CD8-positive, alpha-beta memory T cell (primary cell): ENCODE results near the gene GRK2. TPM values are rescaled to one million over a fixed set of nuclear protein-coding genes. Genes with fewer than 3 reads are reported as not detected.

ENCODE experiments used
- CTCF ChIA-PET: fragments of 350-600 bp; sonication (Branson Sonifier 250); formaldehyde crosslinking; loops from one replicate; lab custom pipeline; 2021; ENCODE audit warnings: antibody characterized with exemption; lab: Charles Lee
- POLR2A ChIA-PET: fragments of 350-600 bp; sonication (Branson Sonifier 250); formaldehyde crosslinking; loops from one replicate; lab custom pipeline; 2021; ENCODE audit warnings: antibody characterized with exemption; lab: Charles Lee
- DNase-seq, 5 donors: peaks; one replicate each; pipeline versions ENCODE4 v3.0.0 to v3.0.0-alpha.2; 2020 to 2022; ENCODE audit warnings: mixed read lengths in 1 of 5
- H3K27ac ChIP-seq: one replicate; pipeline ENCODE4 v1.7.0; 2013; ENCODE audit warnings: low read depth, mild to moderate bottlenecking, low read length, moderate library complexity
- H3K27me3 ChIP-seq: 2 replicates; pipeline ENCODE4 v1.7.0; 2013; ENCODE audit warnings: low read length, mild to moderate bottlenecking; ENCODE audit not compliant: insufficient read depth, poor library complexity, severe bottlenecking
- H3K36me3 ChIP-seq: 2 replicates; pipeline ENCODE4 v1.7.0; 2013; ENCODE audit warnings: mild to moderate bottlenecking, low read length, moderate library complexity; ENCODE audit not compliant: insufficient read depth
- H3K4me1 ChIP-seq: 2 replicates; pipeline ENCODE4 v1.7.0; 2013; ENCODE audit warnings: mild to moderate bottlenecking, low read length, moderate library complexity; ENCODE audit not compliant: insufficient read depth
- H3K4me3 ChIP-seq: 2 replicates; pipeline ENCODE4 v1.7.0; 2013; ENCODE audit warnings: mild to moderate bottlenecking, low read length
- H3K9me3 ChIP-seq: 2 replicates; pipeline ENCODE4 v1.7.0; 2013; ENCODE audit warnings: mild to moderate bottlenecking, low read length
- H3K27ac Mint-ChIP-seq, 8 donors: one replicate each; pipeline ENCODE4 v1.8.0; 2020 to 2021; ENCODE audit warnings: mixed read lengths in 8 of 8, mild to moderate bottlenecking in 6 of 8, inconsistent platforms in 3 of 8, moderate library complexity in 3 of 8
- H3K27me3 Mint-ChIP-seq, 2 donors: one replicate each; pipeline ENCODE4 v1.8.0; 2020 to 2021; ENCODE audit warnings: mixed read lengths in 2 of 2, mild to moderate bottlenecking in 1 of 2, moderate library complexity in 1 of 2
- H3K36me3 Mint-ChIP-seq, 3 donors: one replicate each; pipeline ENCODE4 v1.8.0; 2020 to 2021; ENCODE audit warnings: mixed read lengths in 3 of 3, inconsistent platforms in 1 of 3, mild to moderate bottlenecking in 1 of 3
- H3K4me1 Mint-ChIP-seq, 3 donors: one replicate each; pipeline ENCODE4 v1.8.0; 2020 to 2021; ENCODE audit warnings: mixed read lengths in 3 of 3, inconsistent platforms in 1 of 3, mild to moderate bottlenecking in 1 of 3
- H3K4me3 Mint-ChIP-seq, 7 donors: one replicate each; pipeline ENCODE4 v1.8.0; 2020 to 2021; ENCODE audit warnings: mixed read lengths in 7 of 7, mild to moderate bottlenecking in 6 of 7, moderate library complexity in 4 of 7, inconsistent platforms in 2 of 7
- H3K9me3 Mint-ChIP-seq, 5 donors: one replicate each; pipeline ENCODE4 v1.8.0; 2020 to 2022; ENCODE audit warnings: mixed read lengths in 5 of 5, mild to moderate bottlenecking in 3 of 5, moderate library complexity in 2 of 5, inconsistent platforms in 1 of 5
- polyA plus RNA-seq: library from polyadenylated mRNA; unstranded; fragments of 300-500 nt; fragmentation: Illumina TruSeq; gene quantifications from one replicate; pipeline ENCODE4 v1.2.3, GENCODE V29; 2021
- total RNA-seq, 2 experiments: library from RNA; stranded (reverse); gene quantifications; one replicate each; pipeline ENCODE4 v1.2.3, GENCODE V29; 2021

The GRK2 gene
- total and polyA plus RNA-seq, 3 experiments from 2014 or later = 69.9 to 246 (median 237) TPM

DNA sequence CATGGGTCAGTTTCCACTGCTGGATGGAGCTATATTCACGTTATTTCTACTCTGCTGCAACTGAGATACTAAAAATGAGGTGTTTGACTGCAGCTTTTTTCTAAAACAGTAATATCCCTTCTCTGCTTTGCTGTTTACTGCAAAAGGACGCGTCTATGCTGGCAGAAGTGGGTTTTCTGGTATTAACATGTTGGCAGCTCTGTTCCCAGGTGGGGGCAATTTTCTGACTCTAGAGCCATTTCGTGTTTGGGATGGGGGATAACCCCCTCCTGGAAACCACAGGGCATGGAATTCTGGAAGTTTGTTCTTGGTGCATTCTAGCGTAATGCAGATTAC, 4.9 kb downstream of the GRK2 start:
- Mint-ChIP-seq H3K9me3 (peaks cover 0 to 2% (median 0%) of the 10 kb centered on the region in 5 donors), H3K36me3 (peaks cover 0 to 74% (median 6%) of the 10 kb centered on the region in 3 donors), H3K27me3 (peaks cover 0 to 2% of the 10 kb centered on the region in 2 donors), H3K4me3 (peak overlapping the region; percentile 90 to 98 (median 97)), H3K4me1 (peaks cover 71 to 89% (median 85%) of the 10 kb centered on the region in 3 donors), H3K27ac (peak overlapping the region; percentile 88 to 99 (median 99))
- H3K36me3 ChIP-seq = peaks cover 32% of the 10 kb centered on the region
- no peaks in the 10 kb centered on the region for H3K27me3 ChIP-seq
- H3K27ac ChIP-seq = peak overlapping the region; percentile 28
- no peak for DNase-seq
- POLR2A ChIA-PET = interaction anchor here (0.6 to 12.9 kb wide), 9 partner anchors 9 to 682 kb away, joined by 3 to 283 read pairs (median 6); partner anchors contain the start of genes ANKRD13D, POLD4, PTPRCAP and SSH3
- H3K4me3 ChIP-seq = peak overlapping the region; percentile 99
- peaks cover 87% of the 10 kb centered on the region for H3K4me1 ChIP-seq
- no peaks in the 10 kb centered on the region for H3K9me3 ChIP-seq
- CTCF ChIA-PET = interaction anchor here (0.9 to 8.1 kb wide), 6 partner anchors 9 to 74 kb away, joined by 3 to 114 read pairs (median 8); partner anchors contain the start of gene ANKRD13D

DNA sequence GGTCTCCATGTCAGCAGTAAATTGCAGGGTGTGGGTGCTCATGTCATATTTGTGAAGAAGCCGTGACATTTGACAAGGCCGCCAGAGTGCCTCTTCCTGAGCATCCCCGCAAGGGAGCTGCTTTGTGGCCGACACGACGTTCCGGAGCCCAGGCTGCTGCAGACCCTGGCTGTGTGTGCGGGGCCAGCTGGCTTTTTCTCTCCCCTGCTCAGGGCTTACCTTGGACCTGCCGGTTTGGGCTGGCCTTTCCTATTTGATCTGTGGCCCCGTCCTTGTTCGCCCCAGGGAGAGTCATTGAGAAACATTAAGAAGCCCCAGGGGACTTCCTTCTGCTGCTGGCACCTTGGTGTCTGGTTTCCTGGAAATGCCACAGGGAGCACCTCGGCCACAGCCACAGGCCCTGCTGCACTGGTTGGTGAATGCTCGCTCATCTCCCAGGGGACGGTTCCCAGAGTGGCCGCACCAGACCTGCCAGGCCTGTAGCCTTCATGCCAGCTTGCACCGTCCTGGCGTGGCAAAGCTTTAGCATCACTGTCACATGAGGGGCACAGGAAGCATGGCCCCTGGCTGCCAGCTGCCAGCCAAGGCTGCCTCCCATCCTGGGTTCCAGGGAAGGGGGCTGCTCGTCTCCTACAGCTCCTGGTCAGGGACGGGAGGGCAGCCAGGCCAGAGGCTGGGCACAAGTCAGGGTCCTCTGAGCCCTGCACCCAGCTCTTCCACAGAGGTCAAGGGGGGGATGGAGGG, 5.4 kb downstream of the GRK2 start:
- Mint-ChIP-seq H3K36me3 (peaks cover 0 to 76% (median 6%) of the 10 kb centered on the region in 3 donors), H3K4me1 (peaks cover 77 to 94% (median 91%) of the 10 kb centered on the region in 3 donors), H3K4me3 (peak overlapping the region; percentile 90 to 98 (median 97)), H3K27me3 (peaks cover 0 to 2% of the 10 kb centered on the region in 2 donors), H3K27ac (peak overlapping the region; percentile 88 to 99 (median 99)), H3K9me3 (peaks cover 0 to 3% (median 0%) of the 10 kb centered on the region in 5 donors)
- Histone ChIP-seq H3K36me3 (peaks cover 33% of the 10 kb centered on the region), H3K9me3 (no peaks in the 10 kb centered on the region), H3K27ac (peak overlapping the region; percentile 28), H3K4me3 (peak overlapping the region; percentile 99), H3K4me1 (peaks cover 92% of the 10 kb centered on the region), H3K27me3 (no peaks in the 10 kb centered on the region)
- DNase-seq = peak; percentile 52 to 72 (median 68)
- ChIA-PET CTCF (interaction anchor here (0.9 to 8.1 kb wide), 9 partner anchors 10 to 113 kb away, joined by 3 to 114 read pairs (median 6); partner anchors contain the start of genes ANKRD13D and SSH3), POLR2A (interaction anchor here (0.6 to 12.9 kb wide), 12 partner anchors 8 to 165 kb away, joined by 3 to 283 read pairs (median 5); partner anchors contain the start of genes ANKRD13D, POLD4, PTPRCAP and SSH3)

DNA sequence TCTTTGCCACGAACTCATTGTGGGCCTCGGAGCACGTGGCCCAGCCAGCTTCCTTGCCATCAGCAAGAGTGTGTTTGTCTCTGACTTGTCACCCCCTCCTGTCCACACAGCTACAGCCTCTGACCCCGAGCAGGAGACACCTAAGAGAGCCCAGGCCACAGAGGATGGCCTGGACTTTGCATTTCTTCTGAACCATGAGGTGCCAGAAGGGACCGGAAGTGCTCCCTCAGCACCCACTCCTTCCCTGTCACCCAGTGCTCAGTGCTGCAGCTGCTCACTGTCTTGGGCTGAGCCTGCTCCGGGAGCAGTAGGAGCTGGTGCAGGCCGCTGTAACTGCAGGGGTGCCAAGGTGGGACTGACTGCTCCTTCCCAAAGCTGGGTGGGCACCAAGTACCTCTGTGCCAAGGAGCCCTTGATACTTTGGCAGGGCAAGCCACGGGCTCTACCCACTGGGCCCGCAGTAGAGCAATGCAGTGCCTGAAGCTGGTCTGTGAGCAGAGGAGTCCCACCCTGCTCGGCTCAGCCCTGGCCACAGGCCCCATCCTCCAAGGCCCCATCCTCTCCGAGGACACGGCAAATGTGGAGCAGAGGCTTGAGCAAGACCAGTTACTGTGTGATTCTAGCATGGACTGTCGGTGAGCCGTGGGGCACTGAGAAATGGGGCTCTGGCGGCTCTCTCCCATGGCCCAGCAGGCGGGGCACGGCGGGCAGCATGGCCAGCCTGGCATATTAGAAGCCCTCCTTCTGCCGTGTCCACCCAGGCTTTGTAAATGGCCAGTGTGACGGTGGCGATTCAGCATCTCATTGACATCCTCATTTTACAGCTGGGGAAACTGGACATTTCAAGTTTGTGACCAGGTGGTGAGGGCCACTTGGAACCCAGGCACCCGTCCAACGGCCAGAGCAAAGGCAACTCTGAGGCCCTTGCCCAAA, 6.3 kb downstream of the GRK2 start:
- Mint-ChIP-seq H3K27ac (peak overlapping the region; percentile 88 to 99 (median 99)), H3K4me1 (peaks cover 85 to 97% (median 95%) of the 10 kb centered on the region in 3 donors), H3K4me3 (peak overlapping the region; percentile 90 to 98 (median 97)), H3K27me3 (peaks cover 0 to 2% of the 10 kb centered on the region in 2 donors), H3K36me3 (peaks cover 0 to 73% (median 6%) of the 10 kb centered on the region in 3 donors), H3K9me3 (peaks cover 0 to 3% (median 0%) of the 10 kb centered on the region in 5 donors)
- Histone ChIP-seq H3K27me3 (no peaks in the 10 kb centered on the region), H3K27ac (peak overlapping the region; percentile 28), H3K9me3 (no peaks in the 10 kb centered on the region), H3K36me3 (peaks cover 32% of the 10 kb centered on the region), H3K4me3 (peak overlapping the region; percentile 99), H3K4me1 (peaks cover 100% of the 10 kb centered on the region)
- POLR2A ChIA-PET = interaction anchor here (0.5 to 12.9 kb wide), 12 partner anchors 7 to 165 kb away, joined by 3 to 283 read pairs (median 6); partner anchors contain the start of genes ANKRD13D, POLD4, PTPRCAP and SSH3
- CTCF ChIA-PET = interaction anchor here (1.1 to 8.1 kb wide), 8 partner anchors 10 to 112 kb away, joined by 3 to 114 read pairs (median 6); partner anchors contain the start of genes ANKRD13D and SSH3
- DNase-seq = peak in 2 of 5 donors; percentile 43 to 57

GRCh38 chr11:67273260-67273990, 7.2 kb downstream of the GRK2 start:
- Histone ChIP-seq H3K4me1 (peaks cover 100% of the 10 kb centered on the region), H3K36me3 (peaks cover 32% of the 10 kb centered on the region), H3K9me3 (no peaks in the 10 kb centered on the region), H3K4me3 (peak overlapping the region; percentile 99), H3K27ac (peak overlapping the region; percentile 3), H3K27me3 (no peaks in the 10 kb centered on the region)
- peaks cover 82 to 97% (median 92%) of the 10 kb centered on the region in 3 donors for H3K4me1 Mint-ChIP-seq
- peaks cover 0 to 2% of the 10 kb centered on the region in 2 donors for H3K27me3 Mint-ChIP-seq
- peak overlapping the region; percentile 85 to 98 (median 97) for H3K4me3 Mint-ChIP-seq
- peak overlapping the region; percentile 50 to 99 (median 98) for H3K27ac Mint-ChIP-seq
- DNase-seq = peak in 2 of 5 donors; percentile 6 to 36
- ChIA-PET CTCF (interaction anchor here (1.6 to 8.1 kb wide), 4 partner anchors 9 to 44 kb away, joined by 6 to 114 read pairs (median 52); partner anchors contain the start of genes ANKRD13D and SSH3), POLR2A (interaction anchor here (0.5 to 12.9 kb wide), 3 partner anchors 10 to 26 kb away, joined by 5 to 283 read pairs (median 7); partner anchors contain the start of gene ANKRD13D)
- peaks cover 0 to 3% (median 0%) of the 10 kb centered on the region in 5 donors for H3K9me3 Mint-ChIP-seq
- H3K36me3 Mint-ChIP-seq = peaks cover 0 to 71% (median 4%) of the 10 kb centered on the region in 3 donors

GRCh38 chr11:67274768-67275605, 8.7 kb downstream of the GRK2 start:
- CTCF ChIA-PET = interaction anchor here (1.5 to 2.2 kb wide), 2 partner anchors 12 to 42 kb away, joined by 4 to 5 read pairs; no protein-coding TSS in a partner anchor
- DNase-seq = peak in 1 of 5 donors; percentile 45
- peaks cover 0 to 72% (median 5%) of the 10 kb centered on the region in 3 donors for H3K36me3 Mint-ChIP-seq

More at GRCh38 chr11:67274768-67275605, 8.7 kb downstream of the GRK2 start:
- H3K27ac Mint-ChIP-seq = peak overlapping the region; percentile 86 to 99 (median 98)
- POLR2A ChIA-PET = interaction anchor here (12.9 kb wide), 1 partner anchor 14 kb away, joined by 283 read pairs; the partner anchor contains the start of gene ANKRD13D
- H3K4me3 Mint-ChIP-seq = peak overlapping the region; percentile 59 to 90 (median 80)
- peaks cover 0 to 3% (median 0%) of the 10 kb centered on the region in 5 donors for H3K9me3 Mint-ChIP-seq
- Histone ChIP-seq H3K4me1 (peaks cover 100% of the 10 kb centered on the region), H3K4me3 (no peak overlapping the region), H3K27ac (peak overlapping the region; percentile 24), H3K36me3 (peaks cover 32% of the 10 kb centered on the region), H3K27me3 (no peaks in the 10 kb centered on the region), H3K9me3 (no peaks in the 10 kb centered on the region)
- H3K4me1 Mint-ChIP-seq = peaks cover 79 to 97% (median 88%) of the 10 kb centered on the region in 3 donors
- H3K27me3 Mint-ChIP-seq = peaks cover 0 to 2% of the 10 kb centered on the region in 2 donors
